ENCODE data around the gene SAP30BP.

- TF ChIP-seq CTCF (IDR thresholded peaks at IDR 0.05; ENCODE audit: insufficient read depth, low read length, poor library complexity, severe bottlenecking) (no peak), EZH2phosphoT487 (conservative IDR thresholded peaks at IDR 0.05; ENCODE audit: low read length) (no peak)
Observed at GRCh38 chr17:75707079-75707571, 40.0 kb downstream of the SAP30BP start.

Measured in SU-DHL-6 (cell line).